Osteoblast (primary cell): ENCODE data around the gene KLHL26. TPM values are rescaled to one million over a fixed set of nuclear protein-coding genes. Genes with fewer than 3 reads are reported as not detected.

Experiments
- DNase-seq: peaks from one replicate; pipeline ENCODE4 v3.0.0; 2011; ENCODE audit warnings: low spot score, mixed read lengths; ENCODE audit not compliant: insufficient read length; ENCODE audit errors: missing footprints
- H2AFZ ChIP-seq: 2 replicates; pipeline ENCODE4 v1.6.0; 2011; ENCODE audit warnings: mild to moderate bottlenecking, low read length
- H3K27ac ChIP-seq: 2 replicates; pipeline ENCODE4 v1.5.1; 2011; ENCODE audit warnings: mild to moderate bottlenecking, low read depth, low read length, moderate library complexity
- H3K27me3 ChIP-seq: 2 replicates; pipeline ENCODE4 v1.6.0; 2012; ENCODE audit warnings: mild to moderate bottlenecking, control low read depth, inconsistent platforms, low read length, moderate library complexity; ENCODE audit not compliant: insufficient read depth
- H3K36me3 ChIP-seq: 2 replicates; pipeline ENCODE4 v1.5.1; 2011; ENCODE audit warnings: mild to moderate bottlenecking, low read length, control low read depth, moderate library complexity; ENCODE audit not compliant: insufficient read depth
- H3K4me1 ChIP-seq: 2 replicates; pipeline ENCODE4 v1.5.1; 2011; ENCODE audit warnings: mild to moderate bottlenecking, low read length, control low read depth, moderate library complexity; ENCODE audit not compliant: insufficient read depth
- H3K4me2 ChIP-seq: 2 replicates; pipeline ENCODE4 v1.6.0; 2011; ENCODE audit warnings: mild to moderate bottlenecking, low read length; ENCODE audit not compliant: insufficient read depth
- H3K4me3 ChIP-seq: fragments of 200-600 bp; sonication (generic); 3 replicates; pipeline ENCODE4 v1.5.1; 2012; ENCODE audit warnings: mild to moderate bottlenecking, low read length, inconsistent platforms; ENCODE audit not compliant: insufficient read depth
- H3K79me2 ChIP-seq: 2 replicates; pipeline ENCODE4 v1.6.0; 2012; ENCODE audit warnings: mild to moderate bottlenecking, low read length, control low read depth, inconsistent platforms; ENCODE audit not compliant: insufficient read depth
- H3K9me3 ChIP-seq: 2 replicates; pipeline ENCODE4 v1.5.1; 2011; ENCODE audit warnings: low read depth, low read length, control low read depth
- H4K20me1 ChIP-seq: 2 replicates; pipeline ENCODE4 v1.6.0; 2012; ENCODE audit warnings: mild to moderate bottlenecking, low read length, control low read depth; ENCODE audit not compliant: insufficient read depth
- total RNA-seq: library from RNA; depleted of rRNA; stranded (reverse); fragments of >200 nt; gene quantifications from 2 replicates; pipeline ENCODE4 v1.2.3, GENCODE V29; 2012
- TF ChIP-seq, protein P1 (sequence below): IDR thresholded peaks from 2 replicates; pipeline ENCODE4 v1.5.1; 2011; ENCODE audit warnings: mild to moderate bottlenecking, low read depth, low read length, moderate library complexity; ENCODE audit errors: extremely low read depth

KLHL26 gene
- total RNA-seq, 1 donor = 5.1 TPM

GRCh38 chr19:18685597-18686190 is 48.9 kb downstream of the KLHL26 start:
- Histone ChIP-seq H3K4me3 (no peak overlapping the region), H3K27ac (no peak overlapping the region), H3K9me3 (no peaks in the 10 kb centered on the region), H3K79me2 (peaks cover 62% of the 10 kb centered on the region), H3K36me3 (no peaks in the 10 kb centered on the region), H3K4me2 (peak overlapping the region; percentile 10), H3K27me3 (no peaks in the 10 kb centered on the region), H2AFZ (no peak overlapping the region), H3K4me1 (peaks cover 21% of the 10 kb centered on the region), H4K20me1 (peaks cover 42% of the 10 kb centered on the region)
- peak; percentile 75 for DNase-seq
- TF ChIP-seq, protein P1, sequence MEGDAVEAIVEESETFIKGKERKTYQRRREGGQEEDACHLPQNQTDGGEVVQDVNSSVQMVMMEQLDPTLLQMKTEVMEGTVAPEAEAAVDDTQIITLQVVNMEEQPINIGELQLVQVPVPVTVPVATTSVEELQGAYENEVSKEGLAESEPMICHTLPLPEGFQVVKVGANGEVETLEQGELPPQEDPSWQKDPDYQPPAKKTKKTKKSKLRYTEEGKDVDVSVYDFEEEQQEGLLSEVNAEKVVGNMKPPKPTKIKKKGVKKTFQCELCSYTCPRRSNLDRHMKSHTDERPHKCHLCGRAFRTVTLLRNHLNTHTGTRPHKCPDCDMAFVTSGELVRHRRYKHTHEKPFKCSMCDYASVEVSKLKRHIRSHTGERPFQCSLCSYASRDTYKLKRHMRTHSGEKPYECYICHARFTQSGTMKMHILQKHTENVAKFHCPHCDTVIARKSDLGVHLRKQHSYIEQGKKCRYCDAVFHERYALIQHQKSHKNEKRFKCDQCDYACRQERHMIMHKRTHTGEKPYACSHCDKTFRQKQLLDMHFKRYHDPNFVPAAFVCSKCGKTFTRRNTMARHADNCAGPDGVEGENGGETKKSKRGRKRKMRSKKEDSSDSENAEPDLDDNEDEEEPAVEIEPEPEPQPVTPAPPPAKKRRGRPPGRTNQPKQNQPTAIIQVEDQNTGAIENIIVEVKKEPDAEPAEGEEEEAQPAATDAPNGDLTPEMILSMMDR = no peak

- Histone ChIP-seq H4K20me1 (peaks cover 51% of the 10 kb centered on the region), H3K4me2 (no peak overlapping the region), H3K4me1 (peaks cover 19% of the 10 kb centered on the region), H3K9me3 (no peaks in the 10 kb centered on the region), H3K79me2 (peaks cover 76% of the 10 kb centered on the region), H3K36me3 (no peaks in the 10 kb centered on the region), H3K27me3 (no peaks in the 10 kb centered on the region), H3K27ac (no peak overlapping the region), H3K4me3 (no peak overlapping the region), H2AFZ (no peak overlapping the region)
- TF ChIP-seq, protein P1 = no peak
- no peak for DNase-seq
Observed at GRCh38 chr19:18687740-18688465, 51.1 kb downstream of the KLHL26 start.

DNA sequence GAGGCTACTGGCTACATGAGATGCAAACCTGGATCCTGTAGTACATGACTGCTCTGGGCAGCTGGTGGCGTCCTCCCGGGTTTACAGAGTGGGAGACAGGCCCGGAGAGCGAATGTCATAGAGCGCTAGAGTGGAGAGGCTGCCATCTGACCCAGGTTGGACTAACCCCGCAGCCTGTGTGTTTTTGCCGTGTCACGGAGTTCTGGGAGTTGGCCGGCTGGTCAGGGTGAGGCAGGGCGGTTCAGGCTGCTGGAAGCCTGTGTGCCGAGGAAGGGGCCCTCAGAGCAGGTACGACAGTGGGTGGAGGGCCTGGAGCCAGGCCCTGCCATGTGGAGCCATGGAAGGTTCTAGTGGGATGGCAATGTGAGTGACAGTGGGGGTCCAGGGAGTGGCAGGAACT is 59.2 kb downstream of the KLHL26 start:
- Histone ChIP-seq H3K4me3 (no peak overlapping the region), H3K36me3 (no peaks in the 10 kb centered on the region), H3K27ac (no peak overlapping the region), H3K79me2 (peaks cover 70% of the 10 kb centered on the region), H3K4me2 (no peak overlapping the region), H3K27me3 (no peaks in the 10 kb centered on the region), H3K4me1 (peaks cover 9% of the 10 kb centered on the region), H3K9me3 (no peaks in the 10 kb centered on the region), H4K20me1 (peaks cover 73% of the 10 kb centered on the region), H2AFZ (no peak overlapping the region)
- peak; percentile 43 for DNase-seq
- TF ChIP-seq, protein P1 = no peak

DNA sequence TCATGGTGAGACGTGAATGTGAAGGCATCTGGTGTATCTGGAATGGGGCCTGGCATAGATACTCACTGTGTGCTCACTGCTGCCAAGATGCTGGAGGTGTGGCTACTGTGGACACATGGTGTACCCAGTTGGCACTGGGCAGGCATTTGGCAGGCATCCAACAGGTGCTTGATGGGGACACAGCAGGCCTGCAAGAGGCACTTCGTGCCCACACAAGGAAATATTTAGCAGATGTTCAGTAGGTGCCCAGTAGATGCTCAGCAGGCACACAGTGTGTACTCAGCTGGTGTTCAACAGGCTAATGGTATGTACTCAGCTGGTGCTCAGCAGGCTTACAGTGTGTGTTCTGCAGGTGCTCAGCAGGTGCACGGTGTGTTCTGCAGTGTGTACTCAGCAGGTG is 60.9 kb downstream of the KLHL26 start:
- H3K4me1 ChIP-seq = peaks cover 12% of the 10 kb centered on the region
- no peaks in the 10 kb centered on the region for H3K27me3 ChIP-seq
- H3K9me3 ChIP-seq = no peaks in the 10 kb centered on the region
- H3K27ac ChIP-seq = no peak overlapping the region
- DNase-seq = peak; percentile 29
- no peak overlapping the region for H3K4me2 ChIP-seq
- peaks cover 73% of the 10 kb centered on the region for H4K20me1 ChIP-seq
- peaks cover 64% of the 10 kb centered on the region for H3K79me2 ChIP-seq
- H3K36me3 ChIP-seq = no peaks in the 10 kb centered on the region
- no peak overlapping the region for H2AFZ ChIP-seq
- TF ChIP-seq, protein P1 = no peak
- H3K4me3 ChIP-seq = no peak overlapping the region
